Lower lobe of right lung (tissue), 2 donors: ENCODE measurements around the gene PCCA. TPM values are rescaled to one million over a fixed set of nuclear protein-coding genes. Genes with fewer than 3 reads are reported as not detected.
A peak's percentile ranks its signal among the peaks of the same experiment; 100 is the strongest.

Experiments
- ATAC-seq, 2 donors: fragments of 200-7000 bp; cut with Tn5 transposase; one replicate each; pipeline ENCODE4 v1.9.1; 2020 to 2022; ENCODE audit warnings: mild to moderate bottlenecking in 2 of 2, moderate library complexity in 2 of 2
- DNase-seq: peaks from one replicate; pipeline ENCODE4 v3.0.0-alpha.2; 2020
- H3K27ac ChIP-seq: fragments of 200-600 bp; one replicate; pipeline ENCODE4 v1.8.0; 2022
- H3K27me3 ChIP-seq: fragments of 200-600 bp; one replicate; pipeline ENCODE4 v1.8.0; 2022; ENCODE audit warnings: low read depth
- H3K36me3 ChIP-seq: fragments of 200-600 bp; one replicate; pipeline ENCODE4 v1.8.0; 2022; ENCODE audit warnings: mild to moderate bottlenecking
- H3K4me1 ChIP-seq: fragments of 200-600 bp; one replicate; pipeline ENCODE4 v1.8.0; 2022
- H3K4me3 ChIP-seq: fragments of 200-600 bp; one replicate; pipeline ENCODE4 v1.8.0; 2022; ENCODE audit warnings: mild to moderate bottlenecking
- H3K9me3 ChIP-seq: fragments of 200-600 bp; one replicate; pipeline ENCODE4 v1.8.0; 2022
- CTCF ChIP-seq: fragments of 200-600 bp; IDR thresholded peaks from one replicate; pipeline ENCODE4 v1.8.0; 2022; ENCODE audit warnings: antibody characterized with exemption, mild to moderate bottlenecking
- intact Hi-C: fragments of 100-400 bp; cut with DNase I; formaldehyde crosslinking; loops from one replicate; pipeline ENCODE4 v1.11.0; 2022
- total RNA-seq: library from RNA; stranded (reverse); fragmentation: NEBNext Ultra II Directional; extraction: Animal tissue kit (Norgen Biotek cat#: 25700); gene quantifications from one replicate; pipeline ENCODE4 v1.2.1, GENCODE V29; 2021
- donor health status: DM: no; HTN: yes; CAD: no; lungs with severe emphysema.

PCCA gene
- total RNA-seq, 1 donor from 2014 or later: 37.8 TPM

GRCh38 chr13:100125946-100126345, 37.1 kb downstream of the PCCA start:
- no peak overlapping the region for H3K27ac ChIP-seq
- intact Hi-C loops: no loop called here
- H3K27me3 ChIP-seq: no peaks in the 10 kb centered on the region
- TF ChIP-seq CTCF: no peak
- no peaks in the 10 kb centered on the region for H3K36me3 ChIP-seq
- H3K4me1 ChIP-seq: peaks cover 12% of the 10 kb centered on the region
- H3K9me3 ChIP-seq: peaks cover 12% of the 10 kb centered on the region
- H3K4me3 ChIP-seq: no peak overlapping the region
- DNase-seq: no peak
- no peak for ATAC-seq

- Histone ChIP-seq H3K4me3 (no peak overlapping the region), H3K4me1 (peaks cover 12% of the 10 kb centered on the region), H3K9me3 (no peaks in the 10 kb centered on the region), H3K27ac (no peak overlapping the region), H3K27me3 (no peaks in the 10 kb centered on the region), H3K36me3 (no peaks in the 10 kb centered on the region)
- no peak for DNase-seq
- intact Hi-C loops: no loop called here
- no peak for ATAC-seq
- TF ChIP-seq CTCF: no peak
These were observed 39.5 kb downstream of the PCCA start for GRCh38 chr13:100128373-100128772.

GRCh38 chr13:100128838-100129237, 39.9 kb downstream of the PCCA start:
- H3K27me3 ChIP-seq: no peaks in the 10 kb centered on the region
- ATAC-seq: no peak
- no peaks in the 10 kb centered on the region for H3K36me3 ChIP-seq
- H3K27ac ChIP-seq: no peak overlapping the region
- no peak for TF ChIP-seq CTCF
- H3K9me3 ChIP-seq: no peaks in the 10 kb centered on the region
- peaks cover 12% of the 10 kb centered on the region for H3K4me1 ChIP-seq
- DNase-seq: no peak
- no peak overlapping the region for H3K4me3 ChIP-seq
- intact Hi-C loops: no loop called here

- Histone ChIP-seq H3K27me3 (no peaks in the 10 kb centered on the region), H3K36me3 (no peaks in the 10 kb centered on the region), H3K4me1 (peaks cover 12% of the 10 kb centered on the region), H3K9me3 (no peaks in the 10 kb centered on the region), H3K27ac (no peak overlapping the region), H3K4me3 (no peak overlapping the region)
- ATAC-seq (peak; percentile 58 to 68), DNase-seq (no peak)
- no peak for TF ChIP-seq CTCF
- intact Hi-C loops: no loop called here
These were observed 40.7 kb downstream of the PCCA start for GRCh38 chr13:100129605-100130004.

- Histone ChIP-seq H3K27ac (no peak overlapping the region), H3K4me3 (no peak overlapping the region), H3K4me1 (peaks cover 12% of the 10 kb centered on the region), H3K9me3 (no peaks in the 10 kb centered on the region), H3K36me3 (no peaks in the 10 kb centered on the region), H3K27me3 (no peaks in the 10 kb centered on the region)
- no peak for ATAC-seq
- TF ChIP-seq CTCF: no peak
- no peak for DNase-seq
- intact Hi-C loops: no loop called here
These were observed 41.2 kb downstream of the PCCA start for GRCh38 chr13:100130092-100130491.
